Panc1 (cell line): ENCODE data around the gene AVEN. TPM values are rescaled to one million over a fixed set of nuclear protein-coding genes. Genes with fewer than 3 reads are reported as not detected.

Experiments
- ATAC-seq: fragments of 200-7000 bp; cut with Tn5 transposase; 2 replicates; pipeline ENCODE4 v1.9.1; 2020; ENCODE audit warnings: mild to moderate bottlenecking, moderate library complexity
- BruUV-seq: library from RNA; stranded (reverse); fragments of 400-500 nt; replicated peaks from 2 replicates; lab custom pipeline; 2021; lab: Mats Ljungman, UMichigan
- CTCF ChIA-PET: fragments of 300-600 bp; sonication (Branson Sonifier 250); formaldehyde crosslinking; loops from one replicate; lab custom pipeline; 2022; ENCODE audit warnings: antibody characterized with exemption; lab: Charles Lee
- POLR2A ChIA-PET: fragments of 300-600 bp; sonication (Branson Sonifier 250); formaldehyde crosslinking; loops from one replicate; lab custom pipeline; 2022; ENCODE audit warnings: antibody characterized with exemption; lab: Charles Lee
- DNase-seq: peaks from one replicate; pipeline ENCODE4 v3.0.0-alpha.2; 2010; ENCODE audit warnings: low read depth, low spot score
- H3K27ac ChIP-seq: 2 replicates; pipeline ENCODE4 v1.5.1; 2011; ENCODE audit warnings: mild to moderate bottlenecking, low read length, inconsistent platforms
- H3K27me3 ChIP-seq: fragments of 200-500 bp; sonication (Bioruptor generic); 2 replicates; pipeline ENCODE4 v1.6.0; 2014; ENCODE audit warnings: low read length, inconsistent platforms; ENCODE audit not compliant: control insufficient read depth, insufficient read depth
- H3K36me3 ChIP-seq: fragments of 200-500 bp; sonication (Bioruptor generic); 2 replicates; pipeline ENCODE4 v1.5.1; 2014; ENCODE audit warnings: inconsistent platforms, mild to moderate bottlenecking, low read length, moderate library complexity; ENCODE audit not compliant: control insufficient read depth, insufficient read depth
- H3K4me1 ChIP-seq: 2 replicates; pipeline ENCODE4 v1.5.1; 2011; ENCODE audit warnings: inconsistent platforms, mild to moderate bottlenecking, low read length, moderate library complexity; ENCODE audit not compliant: control insufficient read depth, insufficient read depth
- H3K4me3 ChIP-seq, 2 experiments: 2 replicates each; pipeline ENCODE4 v1.5.1; 2011 to 2012; ENCODE audit warnings: low read depth in 2 of 2, low read length in 2 of 2, mild to moderate bottlenecking in 2 of 2, inconsistent platforms in 1 of 2, moderate library complexity in 1 of 2
- H3K9me3 ChIP-seq: fragments of 200-500 bp; sonication (Bioruptor generic); 2 replicates; pipeline ENCODE4 v1.5.1; 2014; ENCODE audit warnings: low read depth, mild to moderate bottlenecking, inconsistent platforms, low read length, moderate library complexity; ENCODE audit not compliant: control insufficient read depth, insufficient read depth
- POLR2AphosphoS5 ChIP-seq: IDR thresholded peaks from 2 replicates; pipeline ENCODE4 v1.6.1; 2012; ENCODE audit warnings: mild to moderate bottlenecking, low read depth, low read length, moderate library complexity
- SIN3A ChIP-seq: IDR thresholded peaks from 2 replicates; pipeline ENCODE4 v1.6.1; 2012; ENCODE audit warnings: low read depth, mild to moderate bottlenecking, low read length, moderate library complexity, borderline replicate concordance; ENCODE audit not compliant: insufficient read depth
- TCF7L2 ChIP-seq: IDR thresholded peaks from 2 replicates; pipeline ENCODE4 v1.6.1; 2011; ENCODE audit warnings: mild to moderate bottlenecking, low read depth, low read length, inconsistent platforms
- in situ Hi-C: cut with HindIII; loops from 2 replicates; pipeline ENCODE4 v1.10.0; 2016; ENCODE audit warnings: low sequenced_read_pairs, low pct_unique_long_range_greater_than_20kb
- intact Hi-C: fragments of 100-400 bp; cut with micrococcal nuclease; formaldehyde crosslinking; loops from one replicate; pipeline ENCODE4 v1.10.0; 2022; ENCODE audit not compliant: unreplicated experiment
- total RNA-seq: library from RNA; stranded (reverse); gene quantifications from one replicate; pipeline ENCODE4 v1.2.1, GENCODE V29; 2021; ENCODE audit not compliant: unreplicated experiment
- TF ChIP-seq, protein P1 (sequence below): fragments of 450-650 bp; IDR thresholded peaks from 2 replicates; pipeline ENCODE4 v1.5.1; 2017; ENCODE audit warnings: mild to moderate bottlenecking
- TF ChIP-seq, protein P2 (sequence below), 2 experiments: IDR thresholded peaks; 2 replicates each; pipeline ENCODE4 v1.6.1; 2011 to 2012; ENCODE audit warnings: low read depth in 2 of 2, control low read depth in 1 of 2, low read length in 1 of 2, mild to moderate bottlenecking in 1 of 2, moderate library complexity in 1 of 2; ENCODE audit not compliant: insufficient read depth in 1 of 2

AVEN gene
- total RNA-seq, 1 experiment from 2014 or later: 18.4 TPM

DNA sequence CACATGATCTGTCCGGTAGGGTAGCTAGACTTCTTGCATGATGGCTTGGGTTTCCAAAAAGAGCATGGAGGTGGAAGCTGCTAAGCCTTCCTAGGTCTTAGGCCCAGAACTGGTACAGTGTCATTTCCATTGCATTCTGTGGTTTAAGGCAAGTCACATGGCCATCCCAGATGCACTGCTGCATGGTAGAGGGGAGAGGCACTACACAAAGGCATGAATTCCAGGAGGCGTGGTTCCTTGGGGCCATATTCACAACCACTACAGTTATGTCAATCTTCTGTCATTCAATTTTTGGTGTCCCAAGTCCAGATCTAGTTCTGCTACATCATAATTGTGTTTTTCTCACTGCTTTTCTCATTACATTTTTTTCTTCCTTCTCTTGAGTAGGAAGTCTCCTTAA, 192.9 kb downstream of the AVEN start:
- Histone ChIP-seq H3K27me3 (0 out of 2 replicates have a peak, but pooled peaks cover 2% of the 10 kb centered on the region), H3K9me3 (no peaks in the 10 kb centered on the region), H3K4me1 (no peaks in the 10 kb centered on the region), H3K27ac (no peak overlapping the region), H3K4me3 (no peak overlapping the region), H3K36me3 (no peaks in the 10 kb centered on the region)
- BruUV-seq: no TSS peak
- ATAC-seq (no peak), DNase-seq (no peak)
- in situ Hi-C loops: no loop called here
- POLR2A ChIA-PET: no interaction called here
- no peak for TF ChIP-seq POLR2AphosphoS5
- no peak for TF ChIP-seq SIN3A
- TF ChIP-seq, protein P1, sequence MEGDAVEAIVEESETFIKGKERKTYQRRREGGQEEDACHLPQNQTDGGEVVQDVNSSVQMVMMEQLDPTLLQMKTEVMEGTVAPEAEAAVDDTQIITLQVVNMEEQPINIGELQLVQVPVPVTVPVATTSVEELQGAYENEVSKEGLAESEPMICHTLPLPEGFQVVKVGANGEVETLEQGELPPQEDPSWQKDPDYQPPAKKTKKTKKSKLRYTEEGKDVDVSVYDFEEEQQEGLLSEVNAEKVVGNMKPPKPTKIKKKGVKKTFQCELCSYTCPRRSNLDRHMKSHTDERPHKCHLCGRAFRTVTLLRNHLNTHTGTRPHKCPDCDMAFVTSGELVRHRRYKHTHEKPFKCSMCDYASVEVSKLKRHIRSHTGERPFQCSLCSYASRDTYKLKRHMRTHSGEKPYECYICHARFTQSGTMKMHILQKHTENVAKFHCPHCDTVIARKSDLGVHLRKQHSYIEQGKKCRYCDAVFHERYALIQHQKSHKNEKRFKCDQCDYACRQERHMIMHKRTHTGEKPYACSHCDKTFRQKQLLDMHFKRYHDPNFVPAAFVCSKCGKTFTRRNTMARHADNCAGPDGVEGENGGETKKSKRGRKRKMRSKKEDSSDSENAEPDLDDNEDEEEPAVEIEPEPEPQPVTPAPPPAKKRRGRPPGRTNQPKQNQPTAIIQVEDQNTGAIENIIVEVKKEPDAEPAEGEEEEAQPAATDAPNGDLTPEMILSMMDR: no peak
- CTCF ChIA-PET: no interaction called here
- intact Hi-C loops: no loop called here

DNA sequence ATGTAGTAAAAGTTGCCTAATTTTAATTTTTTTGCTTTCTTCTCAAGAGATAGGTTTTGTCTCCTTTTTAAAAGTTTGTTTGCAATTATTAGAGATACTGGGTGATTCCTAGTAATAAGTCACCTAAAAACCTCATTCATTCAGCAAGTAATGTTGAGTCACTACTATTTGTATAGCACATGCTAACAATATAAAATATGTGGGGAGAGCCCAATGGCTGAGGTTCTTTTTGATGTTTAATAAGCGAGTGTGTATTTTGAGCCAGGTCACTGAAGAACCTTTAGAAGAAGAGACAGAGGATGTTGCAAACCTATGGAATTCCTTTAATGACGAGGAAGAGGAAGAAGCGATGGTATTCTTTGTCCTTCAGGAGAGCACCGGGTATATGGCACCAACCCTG, 194.4 kb downstream of the AVEN start:
- no TSS peak for BruUV-seq
- no peaks in the 10 kb centered on the region for H3K9me3 ChIP-seq
- H3K4me3 ChIP-seq: no peak overlapping the region
- ChIA-PET CTCF (no interaction called here), POLR2A (no interaction called here)
- no peaks in the 10 kb centered on the region for H3K4me1 ChIP-seq
- 0 out of 2 replicates have a peak, but pooled peaks cover 4% of the 10 kb centered on the region for H3K27me3 ChIP-seq
- no peaks in the 10 kb centered on the region for H3K36me3 ChIP-seq
- in situ Hi-C loops: no loop called here
- TF ChIP-seq POLR2AphosphoS5 (no peak), TCF7L2 (no peak), SIN3A (no peak)
- TF ChIP-seq, protein P2, sequence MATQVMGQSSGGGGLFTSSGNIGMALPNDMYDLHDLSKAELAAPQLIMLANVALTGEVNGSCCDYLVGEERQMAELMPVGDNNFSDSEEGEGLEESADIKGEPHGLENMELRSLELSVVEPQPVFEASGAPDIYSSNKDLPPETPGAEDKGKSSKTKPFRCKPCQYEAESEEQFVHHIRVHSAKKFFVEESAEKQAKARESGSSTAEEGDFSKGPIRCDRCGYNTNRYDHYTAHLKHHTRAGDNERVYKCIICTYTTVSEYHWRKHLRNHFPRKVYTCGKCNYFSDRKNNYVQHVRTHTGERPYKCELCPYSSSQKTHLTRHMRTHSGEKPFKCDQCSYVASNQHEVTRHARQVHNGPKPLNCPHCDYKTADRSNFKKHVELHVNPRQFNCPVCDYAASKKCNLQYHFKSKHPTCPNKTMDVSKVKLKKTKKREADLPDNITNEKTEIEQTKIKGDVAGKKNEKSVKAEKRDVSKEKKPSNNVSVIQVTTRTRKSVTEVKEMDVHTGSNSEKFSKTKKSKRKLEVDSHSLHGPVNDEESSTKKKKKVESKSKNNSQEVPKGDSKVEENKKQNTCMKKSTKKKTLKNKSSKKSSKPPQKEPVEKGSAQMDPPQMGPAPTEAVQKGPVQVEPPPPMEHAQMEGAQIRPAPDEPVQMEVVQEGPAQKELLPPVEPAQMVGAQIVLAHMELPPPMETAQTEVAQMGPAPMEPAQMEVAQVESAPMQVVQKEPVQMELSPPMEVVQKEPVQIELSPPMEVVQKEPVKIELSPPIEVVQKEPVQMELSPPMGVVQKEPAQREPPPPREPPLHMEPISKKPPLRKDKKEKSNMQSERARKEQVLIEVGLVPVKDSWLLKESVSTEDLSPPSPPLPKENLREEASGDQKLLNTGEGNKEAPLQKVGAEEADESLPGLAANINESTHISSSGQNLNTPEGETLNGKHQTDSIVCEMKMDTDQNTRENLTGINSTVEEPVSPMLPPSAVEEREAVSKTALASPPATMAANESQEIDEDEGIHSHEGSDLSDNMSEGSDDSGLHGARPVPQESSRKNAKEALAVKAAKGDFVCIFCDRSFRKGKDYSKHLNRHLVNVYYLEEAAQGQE (IDR thresholded peaks at IDR 0.05; ENCODE audit: insufficient read depth in 1 of 2, low read depth in 2 of 2, low read length in 1 of 2): no peak
- TF ChIP-seq, protein P1: no peak
- H3K27ac ChIP-seq: no peak overlapping the region
- intact Hi-C loops: no loop called here
- ATAC-seq (no peak), DNase-seq (no peak)
